Measurements from ENCODE around the gene FLOT1.

GRCh38 chr6:30748851-30749540 lies 6.5 kb upstream of the FLOT1 start:
- TF ChIP-seq CTCF (IDR thresholded peaks at IDR 0.05), result no peak
- no peak for TF ChIP-seq POLR2A (IDR thresholded peaks at IDR 0.05)
